SU-DHL-6 (cell line): ENCODE data around the gene GNAS.

Source experiments
- EZH2phosphoT487 ChIP-seq: fragments of 200-600 bp; sonication (generic), shearing (Covaris generic); conservative IDR thresholded peaks from 2 replicates; pipeline ENCODE4 v1.6.1; 2018; ENCODE audit warnings: mild to moderate bottlenecking, antibody characterized with exemption, low read length, moderate library complexity, mixed read lengths
- TF ChIP-seq, protein P1 (sequence below): fragments of 200-600 bp; sonication (generic); IDR thresholded peaks from one replicate; pipeline ENCODE4 v1.5.1; 2017; ENCODE audit warnings: antibody characterized with exemption, mild to moderate bottlenecking, low read length, moderate library complexity; ENCODE audit not compliant: insufficient read depth, poor library complexity, severe bottlenecking

- TF ChIP-seq EZH2phosphoT487: no peak
- TF ChIP-seq, protein P1, sequence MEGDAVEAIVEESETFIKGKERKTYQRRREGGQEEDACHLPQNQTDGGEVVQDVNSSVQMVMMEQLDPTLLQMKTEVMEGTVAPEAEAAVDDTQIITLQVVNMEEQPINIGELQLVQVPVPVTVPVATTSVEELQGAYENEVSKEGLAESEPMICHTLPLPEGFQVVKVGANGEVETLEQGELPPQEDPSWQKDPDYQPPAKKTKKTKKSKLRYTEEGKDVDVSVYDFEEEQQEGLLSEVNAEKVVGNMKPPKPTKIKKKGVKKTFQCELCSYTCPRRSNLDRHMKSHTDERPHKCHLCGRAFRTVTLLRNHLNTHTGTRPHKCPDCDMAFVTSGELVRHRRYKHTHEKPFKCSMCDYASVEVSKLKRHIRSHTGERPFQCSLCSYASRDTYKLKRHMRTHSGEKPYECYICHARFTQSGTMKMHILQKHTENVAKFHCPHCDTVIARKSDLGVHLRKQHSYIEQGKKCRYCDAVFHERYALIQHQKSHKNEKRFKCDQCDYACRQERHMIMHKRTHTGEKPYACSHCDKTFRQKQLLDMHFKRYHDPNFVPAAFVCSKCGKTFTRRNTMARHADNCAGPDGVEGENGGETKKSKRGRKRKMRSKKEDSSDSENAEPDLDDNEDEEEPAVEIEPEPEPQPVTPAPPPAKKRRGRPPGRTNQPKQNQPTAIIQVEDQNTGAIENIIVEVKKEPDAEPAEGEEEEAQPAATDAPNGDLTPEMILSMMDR: no peak
Measured at GRCh38 chr20:58876437-58876836, 23.9 kb downstream of the GNAS start.
